Anterior cingulate cortex (tissue), 58 donors: Measurements from ENCODE around the gene RBMY1D.
"Not testable (repeated sequence)": the region's sequence is repeated elsewhere in the genome, so short reads cannot be mapped to it uniquely, and the experiment has no call there.

Source experiments
- DNase-seq, 58 donors: peaks; one replicate each; lab custom pipeline; 2025; lab: John Stamatoyannopoulos, UW

Gene RBMY1D

DNA sequence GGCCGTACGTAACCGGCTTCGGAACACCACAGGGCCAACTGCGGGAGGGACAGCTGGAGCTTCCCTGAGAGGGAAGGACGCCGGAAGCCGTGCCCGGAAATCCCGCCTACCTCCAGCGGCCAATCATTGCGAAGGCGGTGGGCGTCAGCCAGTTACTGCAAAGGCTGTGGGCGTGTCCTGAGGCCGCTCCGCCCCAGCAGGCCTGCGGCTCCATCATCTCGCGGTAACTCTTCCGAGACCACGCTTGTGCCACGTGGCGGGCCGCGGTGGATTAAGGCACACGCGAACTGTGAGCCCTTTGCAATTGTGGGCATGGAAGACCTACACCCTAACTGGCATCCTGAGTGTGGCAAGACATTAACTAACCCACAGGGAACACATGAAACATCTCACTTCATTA is at the start of gene RBMY1D:
RBMY1D (minus strand) TSS at position 101 of the 400 bp plus-strand sequence. CDS start 2,013 bp downstream, outside the sequence.
- DNase-seq: not testable (repeated sequence)

DNA sequence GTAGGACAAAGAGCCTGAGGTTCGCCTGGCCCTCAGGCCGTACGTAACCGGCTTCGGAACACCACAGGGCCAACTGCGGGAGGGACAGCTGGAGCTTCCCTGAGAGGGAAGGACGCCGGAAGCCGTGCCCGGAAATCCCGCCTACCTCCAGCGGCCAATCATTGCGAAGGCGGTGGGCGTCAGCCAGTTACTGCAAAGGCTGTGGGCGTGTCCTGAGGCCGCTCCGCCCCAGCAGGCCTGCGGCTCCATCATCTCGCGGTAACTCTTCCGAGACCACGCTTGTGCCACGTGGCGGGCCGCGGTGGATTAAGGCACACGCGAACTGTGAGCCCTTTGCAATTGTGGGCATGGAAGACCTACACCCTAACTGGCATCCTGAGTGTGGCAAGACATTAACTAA is 23.6 kb upstream of the RBMY1D start, which contains the start of gene RBMY1E:
RBMY1E (minus strand) TSS at position 101 of the 400 bp plus-strand sequence. CDS start 1,978 bp downstream, outside the sequence.
- DNase-seq: not testable (repeated sequence)

GRCh38 chrY:21869407-21870076 is 24.8 kb downstream of the RBMY1D start:
- DNase-seq: not testable (repeated sequence)

DNA sequence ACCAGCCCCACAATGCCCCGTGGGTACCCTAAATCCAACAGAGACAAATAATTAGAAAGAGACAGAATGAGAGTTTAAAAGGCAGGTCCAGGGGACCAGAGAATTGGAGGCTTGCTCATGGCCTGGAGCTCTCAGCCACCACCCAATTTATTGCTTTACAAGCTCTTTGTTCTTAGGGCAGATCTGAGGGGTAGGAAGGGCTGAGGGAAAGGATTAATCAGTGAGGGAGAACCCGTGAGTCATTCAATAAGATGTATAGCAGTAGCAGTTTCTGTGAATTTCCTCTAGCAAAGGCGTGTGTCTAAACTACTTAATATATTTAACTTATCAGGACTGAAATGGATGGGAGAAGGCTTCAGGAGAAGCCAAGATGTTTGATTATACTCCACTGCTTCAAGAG is 48.8 kb downstream of the RBMY1D start:
- no peak for DNase-seq

- peak in 7 of 58 donors; percentile 0 to 1 (median 0) for DNase-seq
Measured at GRCh38 chrY:21842090-21842489, 52.2 kb downstream of the RBMY1D start.

DNA sequence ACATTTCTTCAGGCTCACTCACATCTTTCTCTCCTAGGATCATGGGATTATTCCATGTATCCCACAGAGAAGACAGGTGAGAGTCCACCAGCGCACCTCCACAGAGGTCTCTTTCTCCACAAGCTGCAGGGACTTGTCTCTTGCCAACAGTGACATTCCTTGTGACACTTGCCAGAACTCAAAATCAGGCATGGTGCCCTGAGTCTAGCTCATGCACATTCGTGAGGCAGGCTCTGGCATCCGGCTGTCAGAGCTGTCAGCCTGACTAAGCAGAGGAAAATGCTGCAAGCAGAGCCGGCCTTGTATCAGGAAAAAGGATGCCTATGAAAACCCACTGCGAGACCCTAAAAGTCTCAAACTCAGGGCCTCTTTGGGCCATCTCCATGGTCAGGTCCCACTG is 54.8 kb downstream of the RBMY1D start:
- peak in 14 of 58 donors; percentile 0 to 3 (median 0) for DNase-seq

GRCh38 chrY:21836343-21836742 is 58.0 kb downstream of the RBMY1D start:
- no peak for DNase-seq

- DNase-seq: no peak
Measured at GRCh38 chrY:21835052-21835451, 59.3 kb downstream of the RBMY1D start.
